ENCODE results near the gene PDCD2L.

Gene PDCD2L

DNA sequence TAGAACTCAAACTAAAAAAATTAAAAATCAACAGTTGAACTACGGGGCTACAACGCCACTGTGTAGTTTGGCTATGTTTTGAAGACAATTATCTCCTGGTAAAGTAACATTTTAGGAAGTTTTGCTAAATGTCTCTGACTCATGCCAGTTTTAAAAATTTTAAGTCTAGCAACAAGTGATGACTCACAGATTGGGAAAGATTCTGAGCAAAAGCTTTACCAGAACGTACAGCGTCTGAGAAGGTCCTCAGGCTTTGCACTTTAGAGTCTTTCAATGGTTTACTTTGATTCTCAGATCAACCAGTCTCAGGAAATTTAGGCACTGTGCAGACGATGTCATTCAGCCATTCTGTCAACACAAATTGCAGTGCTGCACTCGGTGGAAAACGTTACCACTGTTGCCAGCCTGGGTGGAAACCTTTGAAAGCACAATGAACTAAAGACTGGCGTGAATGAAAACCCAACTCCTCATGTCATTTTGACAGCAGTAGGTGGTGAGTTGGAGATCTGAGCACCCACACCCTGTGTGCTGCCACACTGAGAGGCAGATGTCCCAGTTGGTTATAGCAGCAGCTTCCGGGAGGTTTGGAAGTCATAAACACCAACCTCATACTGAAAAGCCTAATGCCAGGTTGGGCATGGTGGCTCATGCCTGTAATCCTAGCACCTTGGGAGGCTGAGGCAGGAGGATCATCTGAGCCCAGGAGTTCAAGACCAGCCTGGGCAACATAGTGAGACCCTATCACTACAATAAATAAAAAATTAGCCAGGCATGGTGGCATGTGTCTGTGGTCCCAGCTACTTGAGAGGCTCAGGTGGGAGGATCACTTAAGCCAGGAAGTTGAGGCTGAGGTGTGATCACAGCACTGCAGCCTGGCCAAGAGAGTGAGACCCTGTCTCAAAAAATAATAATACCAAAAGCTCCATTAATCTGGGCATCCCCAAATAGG lies 71.1 kb downstream of the PDCD2L start:
- Histone ChIP-seq H3K9ac (ENCODE audit: low read length) (peak overlapping the region; percentile 62), H3K9me3 (ENCODE audit: control insufficient read depth, low read length) (no peaks in the 10 kb centered on the region), H3K27me3 (replicated peaks; ENCODE audit: control insufficient read depth, insufficient read depth, low read length) (no peaks in the 10 kb centered on the region), H3K36me3 (ENCODE audit: control insufficient read depth, insufficient read depth, low read length, severe bottlenecking) (peaks cover 36% of the 10 kb centered on the region), H3K4me1 (ENCODE audit: control insufficient read depth, insufficient read depth, low read length) (peaks cover 25% of the 10 kb centered on the region), H3K4me3 (ENCODE audit: low read length) (no peak overlapping the region)
- DNase-seq (ENCODE audit: low read depth) = peak; percentile 95

Measured in adipocyte (in vitro differentiated cells).